Measurements from ENCODE around the gene TMEM45A. TPM values are rescaled to one million over a fixed set of nuclear protein-coding genes. Genes with fewer than 3 reads are reported as not detected.

Gene TMEM45A, protein sequence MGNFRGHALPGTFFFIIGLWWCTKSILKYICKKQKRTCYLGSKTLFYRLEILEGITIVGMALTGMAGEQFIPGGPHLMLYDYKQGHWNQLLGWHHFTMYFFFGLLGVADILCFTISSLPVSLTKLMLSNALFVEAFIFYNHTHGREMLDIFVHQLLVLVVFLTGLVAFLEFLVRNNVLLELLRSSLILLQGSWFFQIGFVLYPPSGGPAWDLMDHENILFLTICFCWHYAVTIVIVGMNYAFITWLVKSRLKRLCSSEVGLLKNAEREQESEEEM
- total RNA-seq (2021) = 6.6 to 16.0 TPM (median 15.1 TPM) in 3 replicates
- percentile 48 among the genes with signal in this experiment for Bru-seq, nascent RNA
- long read RNA-seq, experiment 1, transcript TMEM45A-201 (6 exons, 1,567 nt) = major isoform, 41 of 75 reads
- long read RNA-seq, experiment 1, partial matches to known transcripts = 2 of 75 reads
- long read RNA-seq, experiment 1, other reads (novel, unspliced or antisense) = 32 of 75 reads
- long read RNA-seq, experiment 2, transcript TMEM45A-201 (6 exons, 1,567 nt) = major isoform, 6 of 29 reads
- long read RNA-seq, experiment 2, partial matches to known transcripts = 9 of 29 reads
- long read RNA-seq, experiment 2, other reads (novel, unspliced or antisense) = 14 of 29 reads
- long read RNA-seq, experiment 3, transcript TMEM45A-201 (6 exons, 1,567 nt) = major isoform, 12 of 23 reads
- long read RNA-seq, experiment 3, partial matches to known transcripts = 0 of 23 reads
- long read RNA-seq, experiment 3, other reads (novel, unspliced or antisense) = 11 of 23 reads

DNA sequence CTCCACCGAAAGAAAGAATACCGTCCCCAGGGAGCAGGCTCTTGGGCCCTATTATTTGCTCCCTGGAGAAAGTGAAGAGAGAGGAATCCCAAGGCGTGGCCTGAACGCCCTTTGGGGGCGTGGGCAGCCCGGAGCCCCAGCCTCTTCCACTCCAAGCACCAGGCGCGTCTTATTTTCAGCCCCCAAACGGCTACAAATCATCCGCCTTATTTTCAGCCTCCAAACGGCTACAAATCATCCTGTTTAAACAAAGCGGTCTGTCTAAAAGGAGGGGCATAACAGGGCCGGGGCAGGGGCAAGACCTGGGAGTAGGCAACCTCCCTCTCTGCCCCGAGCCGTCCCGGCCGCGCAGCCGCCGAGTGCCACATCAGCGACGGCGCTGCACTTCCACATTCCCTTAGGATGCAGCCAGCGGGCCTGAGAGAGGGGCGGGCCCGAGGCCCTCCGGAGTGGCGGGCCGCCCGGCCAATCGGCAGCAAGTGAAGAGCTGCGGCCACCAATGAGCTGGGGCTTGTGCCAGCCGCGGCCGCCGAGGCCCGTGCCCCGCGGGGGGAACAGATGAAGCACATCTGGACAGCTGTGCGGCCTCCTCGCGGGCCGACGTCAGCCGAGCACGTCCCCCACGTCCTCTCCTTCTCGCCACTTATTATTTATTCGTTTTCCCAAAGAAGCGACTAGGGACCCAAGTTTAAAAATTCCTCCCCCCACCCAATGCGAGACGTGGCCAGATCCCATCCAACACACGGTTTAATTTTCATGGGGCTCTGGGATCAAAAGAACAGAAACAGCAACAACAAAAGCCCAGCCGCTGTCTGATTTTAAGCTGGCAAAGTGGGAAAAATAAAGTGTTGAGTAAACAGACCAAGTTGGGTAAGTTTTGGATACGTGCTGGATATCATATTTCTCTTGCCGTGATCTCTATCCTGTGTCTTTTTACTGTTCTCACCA, at the start of gene TMEM45A:
TSS of gene TMEM45A (plus strand) at position 561 of the 948 bp plus-strand sequence. CDS start 62,593 bp downstream, outside the sequence.
- ATAC-seq = peak; percentile 99
- ChIA-PET CTCF (interaction anchor here (0.8 to 1.4 kb wide), 4 partner anchors 29 to 218 kb away, joined by 3 to 12 read pairs (median 4); no protein-coding TSS in a partner anchor), POLR2A (interaction anchor here (0.5 kb wide), 2 partner anchors 28 to 217 kb away, joined by 3 to 4 read pairs; partner anchors contain the start of gene TFG)
- H3K4me1 Mint-ChIP-seq = peaks cover 11% of the 10 kb centered on the region
- no peaks in the 10 kb centered on the region for H3K36me3 Mint-ChIP-seq
- H3K9me3 Mint-ChIP-seq = peaks cover 4% of the 10 kb centered on the region
- H3K4me3 Mint-ChIP-seq = peak within 1 kb of the TSS; percentile 89
- peak within 1 kb of the TSS; percentile 70 for H3K27ac Mint-ChIP-seq
- DNase-seq (ENCODE audit: low spot score) = peak; percentile 98
- TF ChIP-seq ZNF232 (CRISPR knock-in tag; IDR thresholded peaks at IDR 0.05) (no peak), NFYB (CRISPR knock-in tag; conservative IDR thresholded peaks at IDR 0.05; ENCODE audit: low read depth) (peak; percentile 100), NFE2L1 (CRISPR knock-in tag; IDR thresholded peaks at IDR 0.05) (no peak; the same call in 1 of the 2 replicates), FOXK1 (CRISPR knock-in tag; IDR thresholded peaks at IDR 0.05) (0 out of 2 replicates have a peak, but pooled peaks have one; percentile 29), MYBL2 (CRISPR knock-in tag; IDR thresholded peaks at IDR 0.05) (0 out of 2 replicates have a peak, but pooled peaks have one; percentile 64), JUN (CRISPR knock-in tag; IDR thresholded peaks at IDR 0.05) (no peak), SP1 (CRISPR knock-in tag; conservative IDR thresholded peaks at IDR 0.05) (peak; percentile 89), NR3C1 (CRISPR knock-in tag; conservative IDR thresholded peaks at IDR 0.05; ENCODE audit: low read depth) (no peak), FOXP1 (CRISPR knock-in tag; IDR thresholded peaks at IDR 0.05; ENCODE audit: borderline replicate concordance) (peak; percentile 83; the same call in 1 of the 2 replicates), TEAD1 (CRISPR knock-in tag; IDR thresholded peaks at IDR 0.05) (peak; percentile 64; the same call in 1 of the 2 replicates), HMGA2 (CRISPR knock-in tag; IDR thresholded peaks at IDR 0.05) (peak; percentile 13; the same call in 1 of the 2 replicates), NR2C2 (CRISPR knock-in tag; IDR thresholded peaks at IDR 0.05) (no peak), RELA (CRISPR knock-in tag; IDR thresholded peaks at IDR 0.05; ENCODE audit: borderline replicate concordance) (no peak)
- TF ChIP-seq, protein P1, sequence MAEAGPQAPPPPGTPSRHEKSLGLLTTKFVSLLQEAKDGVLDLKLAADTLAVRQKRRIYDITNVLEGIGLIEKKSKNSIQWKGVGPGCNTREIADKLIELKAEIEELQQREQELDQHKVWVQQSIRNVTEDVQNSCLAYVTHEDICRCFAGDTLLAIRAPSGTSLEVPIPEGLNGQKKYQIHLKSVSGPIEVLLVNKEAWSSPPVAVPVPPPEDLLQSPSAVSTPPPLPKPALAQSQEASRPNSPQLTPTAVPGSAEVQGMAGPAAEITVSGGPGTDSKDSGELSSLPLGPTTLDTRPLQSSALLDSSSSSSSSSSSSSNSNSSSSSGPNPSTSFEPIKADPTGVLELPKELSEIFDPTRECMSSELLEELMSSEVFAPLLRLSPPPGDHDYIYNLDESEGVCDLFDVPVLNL (CRISPR knock-in tag; IDR thresholded peaks at IDR 0.05; ENCODE audit: borderline replicate concordance, low read depth) = no peak
- TF ChIP-seq, protein P2, sequence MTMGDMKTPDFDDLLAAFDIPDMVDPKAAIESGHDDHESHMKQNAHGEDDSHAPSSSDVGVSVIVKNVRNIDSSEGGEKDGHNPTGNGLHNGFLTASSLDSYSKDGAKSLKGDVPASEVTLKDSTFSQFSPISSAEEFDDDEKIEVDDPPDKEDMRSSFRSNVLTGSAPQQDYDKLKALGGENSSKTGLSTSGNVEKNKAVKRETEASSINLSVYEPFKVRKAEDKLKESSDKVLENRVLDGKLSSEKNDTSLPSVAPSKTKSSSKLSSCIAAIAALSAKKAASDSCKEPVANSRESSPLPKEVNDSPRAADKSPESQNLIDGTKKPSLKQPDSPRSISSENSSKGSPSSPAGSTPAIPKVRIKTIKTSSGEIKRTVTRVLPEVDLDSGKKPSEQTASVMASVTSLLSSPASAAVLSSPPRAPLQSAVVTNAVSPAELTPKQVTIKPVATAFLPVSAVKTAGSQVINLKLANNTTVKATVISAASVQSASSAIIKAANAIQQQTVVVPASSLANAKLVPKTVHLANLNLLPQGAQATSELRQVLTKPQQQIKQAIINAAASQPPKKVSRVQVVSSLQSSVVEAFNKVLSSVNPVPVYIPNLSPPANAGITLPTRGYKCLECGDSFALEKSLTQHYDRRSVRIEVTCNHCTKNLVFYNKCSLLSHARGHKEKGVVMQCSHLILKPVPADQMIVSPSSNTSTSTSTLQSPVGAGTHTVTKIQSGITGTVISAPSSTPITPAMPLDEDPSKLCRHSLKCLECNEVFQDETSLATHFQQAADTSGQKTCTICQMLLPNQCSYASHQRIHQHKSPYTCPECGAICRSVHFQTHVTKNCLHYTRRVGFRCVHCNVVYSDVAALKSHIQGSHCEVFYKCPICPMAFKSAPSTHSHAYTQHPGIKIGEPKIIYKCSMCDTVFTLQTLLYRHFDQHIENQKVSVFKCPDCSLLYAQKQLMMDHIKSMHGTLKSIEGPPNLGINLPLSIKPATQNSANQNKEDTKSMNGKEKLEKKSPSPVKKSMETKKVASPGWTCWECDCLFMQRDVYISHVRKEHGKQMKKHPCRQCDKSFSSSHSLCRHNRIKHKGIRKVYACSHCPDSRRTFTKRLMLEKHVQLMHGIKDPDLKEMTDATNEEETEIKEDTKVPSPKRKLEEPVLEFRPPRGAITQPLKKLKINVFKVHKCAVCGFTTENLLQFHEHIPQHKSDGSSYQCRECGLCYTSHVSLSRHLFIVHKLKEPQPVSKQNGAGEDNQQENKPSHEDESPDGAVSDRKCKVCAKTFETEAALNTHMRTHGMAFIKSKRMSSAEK (CRISPR knock-in tag; IDR thresholded peaks at IDR 0.05; ENCODE audit: borderline replicate concordance) = no peak
- TF ChIP-seq, protein P3, sequence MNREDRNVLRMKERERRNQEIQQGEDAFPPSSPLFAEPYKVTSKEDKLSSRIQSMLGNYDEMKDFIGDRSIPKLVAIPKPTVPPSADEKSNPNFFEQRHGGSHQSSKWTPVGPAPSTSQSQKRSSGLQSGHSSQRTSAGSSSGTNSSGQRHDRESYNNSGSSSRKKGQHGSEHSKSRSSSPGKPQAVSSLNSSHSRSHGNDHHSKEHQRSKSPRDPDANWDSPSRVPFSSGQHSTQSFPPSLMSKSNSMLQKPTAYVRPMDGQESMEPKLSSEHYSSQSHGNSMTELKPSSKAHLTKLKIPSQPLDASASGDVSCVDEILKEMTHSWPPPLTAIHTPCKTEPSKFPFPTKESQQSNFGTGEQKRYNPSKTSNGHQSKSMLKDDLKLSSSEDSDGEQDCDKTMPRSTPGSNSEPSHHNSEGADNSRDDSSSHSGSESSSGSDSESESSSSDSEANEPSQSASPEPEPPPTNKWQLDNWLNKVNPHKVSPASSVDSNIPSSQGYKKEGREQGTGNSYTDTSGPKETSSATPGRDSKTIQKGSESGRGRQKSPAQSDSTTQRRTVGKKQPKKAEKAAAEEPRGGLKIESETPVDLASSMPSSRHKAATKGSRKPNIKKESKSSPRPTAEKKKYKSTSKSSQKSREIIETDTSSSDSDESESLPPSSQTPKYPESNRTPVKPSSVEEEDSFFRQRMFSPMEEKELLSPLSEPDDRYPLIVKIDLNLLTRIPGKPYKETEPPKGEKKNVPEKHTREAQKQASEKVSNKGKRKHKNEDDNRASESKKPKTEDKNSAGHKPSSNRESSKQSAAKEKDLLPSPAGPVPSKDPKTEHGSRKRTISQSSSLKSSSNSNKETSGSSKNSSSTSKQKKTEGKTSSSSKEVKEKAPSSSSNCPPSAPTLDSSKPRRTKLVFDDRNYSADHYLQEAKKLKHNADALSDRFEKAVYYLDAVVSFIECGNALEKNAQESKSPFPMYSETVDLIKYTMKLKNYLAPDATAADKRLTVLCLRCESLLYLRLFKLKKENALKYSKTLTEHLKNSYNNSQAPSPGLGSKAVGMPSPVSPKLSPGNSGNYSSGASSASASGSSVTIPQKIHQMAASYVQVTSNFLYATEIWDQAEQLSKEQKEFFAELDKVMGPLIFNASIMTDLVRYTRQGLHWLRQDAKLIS (CRISPR knock-in tag; IDR thresholded peaks at IDR 0.05; ENCODE audit: borderline replicate concordance) = 0 out of 2 replicates have a peak, but pooled peaks have one; percentile 17
- TF ChIP-seq, protein P4, sequence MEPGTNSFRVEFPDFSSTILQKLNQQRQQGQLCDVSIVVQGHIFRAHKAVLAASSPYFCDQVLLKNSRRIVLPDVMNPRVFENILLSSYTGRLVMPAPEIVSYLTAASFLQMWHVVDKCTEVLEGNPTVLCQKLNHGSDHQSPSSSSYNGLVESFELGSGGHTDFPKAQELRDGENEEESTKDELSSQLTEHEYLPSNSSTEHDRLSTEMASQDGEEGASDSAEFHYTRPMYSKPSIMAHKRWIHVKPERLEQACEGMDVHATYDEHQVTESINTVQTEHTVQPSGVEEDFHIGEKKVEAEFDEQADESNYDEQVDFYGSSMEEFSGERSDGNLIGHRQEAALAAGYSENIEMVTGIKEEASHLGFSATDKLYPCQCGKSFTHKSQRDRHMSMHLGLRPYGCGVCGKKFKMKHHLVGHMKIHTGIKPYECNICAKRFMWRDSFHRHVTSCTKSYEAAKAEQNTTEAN (CRISPR knock-in tag; IDR thresholded peaks at IDR 0.05) = peak; percentile 69; the same call in 1 of the 2 replicates
- TF ChIP-seq, protein P5, sequence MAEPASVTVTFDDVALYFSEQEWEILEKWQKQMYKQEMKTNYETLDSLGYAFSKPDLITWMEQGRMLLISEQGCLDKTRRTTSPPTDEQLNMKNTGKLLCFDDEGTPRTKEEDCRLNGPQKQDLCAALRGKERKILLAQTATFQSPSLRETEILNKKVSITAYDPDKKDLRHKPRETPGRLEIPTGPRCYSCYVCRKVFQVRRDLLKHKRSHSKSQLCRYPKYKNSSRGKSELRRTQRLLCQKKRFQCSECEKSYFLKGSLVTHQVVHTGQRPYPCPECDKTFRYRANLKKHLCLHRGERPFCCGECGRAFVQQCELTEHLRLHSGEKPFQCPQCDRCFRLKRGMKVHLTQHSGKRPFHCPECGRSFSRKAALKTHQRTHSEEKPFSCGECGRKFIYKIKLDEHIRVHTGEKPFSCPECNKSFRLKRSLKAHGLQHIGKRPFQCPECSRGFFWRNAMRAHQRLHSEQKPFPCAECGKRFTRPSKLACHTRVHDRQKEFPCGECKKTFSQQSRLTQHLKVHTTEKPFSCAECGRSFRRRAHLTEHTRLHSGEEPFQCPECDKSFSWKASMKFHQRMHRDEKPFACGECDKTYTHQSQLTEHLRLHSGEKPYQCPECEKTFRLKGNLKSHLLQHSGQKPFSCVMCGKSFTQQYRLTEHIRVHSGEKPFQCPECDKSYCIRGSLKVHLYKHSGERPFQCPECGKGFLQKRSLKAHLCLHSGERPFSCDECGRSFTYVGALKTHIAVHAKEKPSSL (CRISPR knock-in tag; conservative IDR thresholded peaks at IDR 0.05) = no peak
- TF ChIP-seq, protein P6, sequence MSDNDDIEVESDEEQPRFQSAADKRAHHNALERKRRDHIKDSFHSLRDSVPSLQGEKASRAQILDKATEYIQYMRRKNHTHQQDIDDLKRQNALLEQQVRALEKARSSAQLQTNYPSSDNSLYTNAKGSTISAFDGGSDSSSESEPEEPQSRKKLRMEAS (CRISPR knock-in tag; IDR thresholded peaks at IDR 0.05) = peak; percentile 71; the same call in 1 of the 2 replicates
- peaks cover 5% of the 10 kb centered on the region for H3K27me3 Mint-ChIP-seq (ENCODE audit: low read depth)
